Activated T-helper 17 cell treated with anti-CD3 and anti-CD28 coated beads, Interleukin-2, amount 50 U/mL, for 72 hours (primary cell): Measurements from ENCODE around the gene SMIM43. TPM values are rescaled to one million over a fixed set of nuclear protein-coding genes. Genes with fewer than 3 reads are reported as not detected.
"Not testable (repeated sequence)": the region's sequence is repeated elsewhere in the genome, so short reads cannot be mapped to it uniquely, and the experiment has no call there.

Experiments
- ATAC-seq: fragments of 150-1000 bp; cut with Tn5 transposase; replicated peaks from 2 replicates; pipeline ENCODE4 v1.10.0; 2021; ENCODE audit warnings: mild to moderate bottlenecking, moderate library complexity
- H3K27ac Mint-ChIP-seq: one replicate; pipeline ENCODE4 v1.8.0; 2022; ENCODE audit warnings: mixed read lengths
- H3K27me3 Mint-ChIP-seq: one replicate; pipeline ENCODE4 v1.8.0; 2022; ENCODE audit warnings: mixed read lengths
- H3K36me3 Mint-ChIP-seq: one replicate; pipeline ENCODE4 v1.8.0; 2022; ENCODE audit warnings: low read depth, mild to moderate bottlenecking, mixed read lengths
- H3K4me1 Mint-ChIP-seq: one replicate; pipeline ENCODE4 v1.8.0; 2022; ENCODE audit warnings: mixed read lengths
- H3K4me3 Mint-ChIP-seq: one replicate; pipeline ENCODE4 v1.8.0; 2022; ENCODE audit warnings: mild to moderate bottlenecking, mixed read lengths
- H3K9me3 Mint-ChIP-seq: one replicate; pipeline ENCODE4 v1.8.0; 2022; ENCODE audit warnings: mixed read lengths
- total RNA-seq, 2 donors: library from RNA; stranded (reverse); gene quantifications; one replicate each; pipeline ENCODE4 v1.2.3, GENCODE V29; 2022

Gene SMIM43
- total RNA-seq, 2 donors from 2014 or later, result 0.15 TPM; not detected in 1

- ATAC-seq, result peak; percentile 52
- Mint-ChIP-seq H3K4me1 (no peaks in the 10 kb centered on the region), H3K27ac (no peak overlapping the region), H3K27me3 (peaks cover 21% of the 10 kb centered on the region), H3K9me3 (no peaks in the 10 kb centered on the region), H3K36me3 (no peaks in the 10 kb centered on the region), H3K4me3 (no peak overlapping the region)
These were observed 28.1 kb downstream of the SMIM43 start for GRCh38 chr4:121736735-121737351.

DNA sequence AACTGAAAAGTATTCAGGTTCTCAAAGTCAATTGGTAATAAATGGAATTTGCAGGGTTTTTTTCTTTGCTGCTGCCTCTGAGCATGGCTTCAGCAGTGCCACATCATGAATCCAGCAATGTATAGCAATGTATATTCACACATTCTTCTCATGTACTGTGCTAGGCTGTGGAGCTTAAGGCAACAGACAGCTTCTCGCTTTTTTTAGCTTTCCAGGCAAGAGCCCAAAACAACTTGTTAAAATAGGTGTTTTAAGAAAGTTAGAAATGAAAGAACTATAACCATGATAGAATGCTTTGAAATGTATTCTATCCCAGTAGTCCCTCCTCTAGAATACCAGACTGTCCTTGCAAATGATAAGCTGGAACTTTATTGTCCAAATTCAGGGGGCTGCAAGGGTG is 30.4 kb downstream of the SMIM43 start:
- Mint-ChIP-seq H3K9me3 (no peaks in the 10 kb centered on the region), H3K27ac (no peak overlapping the region), H3K4me1 (no peaks in the 10 kb centered on the region), H3K27me3 (peaks cover 17% of the 10 kb centered on the region), H3K4me3 (no peak overlapping the region), H3K36me3 (no peaks in the 10 kb centered on the region)
- ATAC-seq, result no peak

DNA sequence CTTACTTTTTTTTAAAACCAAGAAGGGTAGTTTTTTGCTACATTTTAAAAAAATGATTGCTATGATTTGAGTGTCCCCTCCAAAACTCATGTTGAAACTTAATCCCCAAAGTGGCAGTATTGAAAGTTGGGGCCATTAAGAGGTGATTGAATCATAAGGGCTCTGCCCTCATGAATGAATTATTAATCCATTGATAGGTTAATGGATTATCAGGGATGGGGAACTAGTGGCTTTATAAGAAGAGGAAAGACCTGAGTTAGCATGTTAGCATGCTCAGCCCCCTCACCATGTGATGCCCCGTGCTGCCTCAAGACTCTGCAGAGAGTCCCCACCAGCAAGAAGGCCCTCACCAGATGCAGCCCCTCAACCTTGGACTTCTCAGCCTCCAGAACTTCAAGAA is 31.0 kb downstream of the SMIM43 start:
- H3K36me3 Mint-ChIP-seq, result no peaks in the 10 kb centered on the region

GRCh38 chr4:121729753-121730152 is 35.2 kb downstream of the SMIM43 start:
- ATAC-seq, H3K4me1 Mint-ChIP-seq, H3K4me3 Mint-ChIP-seq, H3K27ac Mint-ChIP-seq, H3K27me3 Mint-ChIP-seq, H3K36me3 Mint-ChIP-seq, H3K9me3 Mint-ChIP-seq: not testable (repeated sequence)

More for the DNA sequence above, 31.0 kb downstream of the SMIM43 start:
- ATAC-seq, result no peak
- Mint-ChIP-seq H3K4me3 (no peak overlapping the region), H3K4me1 (no peaks in the 10 kb centered on the region), H3K27me3 (peaks cover 17% of the 10 kb centered on the region), H3K27ac (no peak overlapping the region), H3K9me3 (no peaks in the 10 kb centered on the region)

GRCh38 chr4:121728798-121729226 is 36.2 kb downstream of the SMIM43 start:
- Mint-ChIP-seq H3K36me3 (no peaks in the 10 kb centered on the region), H3K9me3 (no peaks in the 10 kb centered on the region), H3K4me1 (no peaks in the 10 kb centered on the region), H3K27me3 (no peaks in the 10 kb centered on the region), H3K27ac (no peak overlapping the region), H3K4me3 (no peak overlapping the region)
- peak; percentile 14 for ATAC-seq

DNA sequence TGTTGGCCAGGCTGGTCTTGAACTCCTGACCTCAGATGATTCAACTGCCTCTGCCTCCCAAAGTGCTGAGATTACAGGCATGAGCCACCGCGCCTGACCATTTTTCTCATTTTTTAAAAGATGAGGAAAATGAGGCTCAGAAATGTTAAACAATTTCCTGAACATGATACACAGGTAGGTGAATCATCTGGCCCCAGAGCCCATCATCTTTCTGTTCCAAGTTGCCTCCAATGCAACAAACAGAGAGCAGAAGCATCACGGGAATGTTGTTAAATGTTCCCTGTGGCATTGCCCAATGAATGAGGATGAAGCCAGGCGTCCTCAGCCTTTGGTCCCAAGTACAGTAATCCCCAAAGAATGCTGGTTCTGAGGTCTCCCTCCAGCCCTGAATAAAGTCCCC is 36.9 kb downstream of the SMIM43 start:
- Mint-ChIP-seq H3K36me3 (no peaks in the 10 kb centered on the region), H3K4me1 (no peaks in the 10 kb centered on the region), H3K27ac (no peak overlapping the region), H3K4me3 (no peak overlapping the region), H3K27me3 (no peaks in the 10 kb centered on the region), H3K9me3 (no peaks in the 10 kb centered on the region)
- ATAC-seq, result no peak

DNA sequence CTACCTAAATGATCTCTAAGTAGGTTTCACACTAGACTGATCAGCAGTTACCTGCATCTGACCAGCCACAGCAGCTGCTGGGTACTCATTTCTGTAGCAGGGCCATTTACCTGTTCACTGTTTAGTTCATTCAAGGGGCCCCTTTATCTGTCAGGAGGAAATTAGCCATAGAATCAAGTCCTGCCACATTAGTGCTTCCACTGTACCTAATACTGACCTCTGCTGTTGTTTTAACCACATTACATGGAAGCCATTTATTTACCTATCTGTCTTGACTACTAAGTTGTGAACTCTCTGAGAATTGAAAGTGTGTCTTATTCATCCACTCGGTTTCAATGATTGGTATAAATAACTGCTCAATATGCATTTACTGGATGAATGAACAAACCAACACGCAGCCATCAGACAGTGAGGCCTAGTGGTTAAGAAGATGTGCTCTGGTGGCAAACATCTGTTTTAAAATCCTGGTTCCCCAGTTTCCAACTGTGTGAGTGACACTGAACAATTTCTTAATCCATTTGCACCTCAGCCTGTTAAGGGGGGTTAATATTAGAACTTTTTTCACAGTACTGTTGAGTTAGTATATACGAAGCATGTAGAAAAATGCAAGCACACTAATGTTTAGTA is 38.2 kb downstream of the SMIM43 start:
- no peaks in the 10 kb centered on the region for H3K36me3 Mint-ChIP-seq
- no peaks in the 10 kb centered on the region for H3K9me3 Mint-ChIP-seq
- peak; percentile 91 for ATAC-seq
- no peaks in the 10 kb centered on the region for H3K4me1 Mint-ChIP-seq
- H3K27me3 Mint-ChIP-seq, result no peaks in the 10 kb centered on the region
- H3K27ac Mint-ChIP-seq, result no peak overlapping the region
- no peak overlapping the region for H3K4me3 Mint-ChIP-seq

- no peaks in the 10 kb centered on the region for H3K9me3 Mint-ChIP-seq
- no peak for ATAC-seq
These were observed 40.3 kb downstream of the SMIM43 start for GRCh38 chr4:121724671-121725070.

GRCh38 chr4:121721700-121722099 is 43.3 kb downstream of the SMIM43 start:
- no peak for ATAC-seq
- Mint-ChIP-seq H3K4me1 (no peaks in the 10 kb centered on the region), H3K9me3 (no peaks in the 10 kb centered on the region), H3K4me3 (no peak overlapping the region), H3K27ac (no peak overlapping the region), H3K36me3 (no peaks in the 10 kb centered on the region), H3K27me3 (no peaks in the 10 kb centered on the region)

More at GRCh38 chr4:121724671-121725070, 40.3 kb downstream of the SMIM43 start:
- Mint-ChIP-seq H3K4me1 (no peaks in the 10 kb centered on the region), H3K4me3 (no peak overlapping the region), H3K36me3 (no peaks in the 10 kb centered on the region), H3K27me3 (no peaks in the 10 kb centered on the region), H3K27ac (no peak overlapping the region)

GRCh38 chr4:121720109-121720508 is 44.9 kb downstream of the SMIM43 start:
- H3K9me3 Mint-ChIP-seq, result no peaks in the 10 kb centered on the region
- no peak overlapping the region for H3K27ac Mint-ChIP-seq
- no peak overlapping the region for H3K4me3 Mint-ChIP-seq
- H3K4me1 Mint-ChIP-seq, result no peaks in the 10 kb centered on the region
- no peak for ATAC-seq
- H3K36me3 Mint-ChIP-seq, result no peaks in the 10 kb centered on the region
- H3K27me3 Mint-ChIP-seq, result peaks cover 4% of the 10 kb centered on the region

GRCh38 chr4:121717680-121718237 is 47.2 kb downstream of the SMIM43 start:
- H3K9me3 Mint-ChIP-seq, result no peaks in the 10 kb centered on the region
- H3K27ac Mint-ChIP-seq, result no peak overlapping the region
- no peaks in the 10 kb centered on the region for H3K4me1 Mint-ChIP-seq
- H3K36me3 Mint-ChIP-seq, result no peaks in the 10 kb centered on the region
- ATAC-seq, result no peak
- peaks cover 11% of the 10 kb centered on the region for H3K27me3 Mint-ChIP-seq
- no peak overlapping the region for H3K4me3 Mint-ChIP-seq

DNA sequence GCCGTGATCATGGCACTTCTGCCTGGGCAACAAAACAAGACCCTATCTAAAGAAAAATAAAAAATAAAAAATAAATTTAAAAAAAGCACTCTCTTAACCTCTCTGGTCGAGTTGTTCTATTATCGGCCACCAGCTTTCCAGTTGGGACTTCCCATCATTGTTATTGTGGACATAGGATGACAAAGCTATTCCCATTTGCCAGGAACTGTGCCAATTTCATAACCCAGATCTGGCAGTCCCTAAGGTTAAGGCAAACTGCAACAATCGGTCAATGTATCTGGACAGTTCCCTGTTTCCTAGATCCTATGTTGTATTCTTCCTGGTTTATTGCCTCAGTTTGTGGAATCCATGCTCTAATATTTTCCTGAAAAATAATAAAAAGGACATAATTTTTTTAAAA is 50.4 kb downstream of the SMIM43 start:
- no peak for ATAC-seq
- Mint-ChIP-seq H3K4me3 (no peak overlapping the region), H3K36me3 (no peaks in the 10 kb centered on the region), H3K27me3 (peaks cover 15% of the 10 kb centered on the region), H3K4me1 (peaks cover 11% of the 10 kb centered on the region), H3K9me3 (no peaks in the 10 kb centered on the region), H3K27ac (no peak overlapping the region)

DNA sequence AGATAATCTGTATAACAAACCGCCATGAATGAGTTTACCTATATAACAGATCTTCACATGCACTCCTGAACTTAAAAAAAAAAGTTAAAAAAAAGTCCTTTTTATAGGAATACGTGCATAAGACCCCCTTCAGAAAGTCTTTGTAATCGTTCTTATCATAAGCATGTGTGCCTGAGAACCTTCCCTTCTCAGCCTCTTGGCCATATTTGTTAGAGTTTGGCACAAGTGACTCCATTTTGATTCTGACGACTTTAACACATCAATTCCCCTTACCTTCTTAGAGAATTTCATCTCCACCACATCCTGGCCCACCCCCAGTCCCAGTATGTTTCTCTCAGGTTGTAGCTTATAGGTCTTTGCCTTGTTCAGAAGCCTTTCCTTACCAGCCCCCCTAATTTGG is 52.2 kb downstream of the SMIM43 start:
- H3K4me1 Mint-ChIP-seq, result peaks cover 22% of the 10 kb centered on the region
- H3K27me3 Mint-ChIP-seq, result peaks cover 23% of the 10 kb centered on the region
- no peak overlapping the region for H3K4me3 Mint-ChIP-seq
- no peak overlapping the region for H3K27ac Mint-ChIP-seq
- H3K9me3 Mint-ChIP-seq, result no peaks in the 10 kb centered on the region
- ATAC-seq, result no peak
- no peaks in the 10 kb centered on the region for H3K36me3 Mint-ChIP-seq

- Mint-ChIP-seq H3K27ac (no peak overlapping the region), H3K36me3 (no peaks in the 10 kb centered on the region), H3K4me1 (peaks cover 29% of the 10 kb centered on the region), H3K27me3 (peaks cover 23% of the 10 kb centered on the region), H3K4me3 (peak overlapping the region; percentile 48), H3K9me3 (no peaks in the 10 kb centered on the region)
- peak; percentile 9 for ATAC-seq
These were observed 52.8 kb downstream of the SMIM43 start for GRCh38 chr4:121712001-121712651.
